ENCODE data around the gene SMG6.

DNA sequence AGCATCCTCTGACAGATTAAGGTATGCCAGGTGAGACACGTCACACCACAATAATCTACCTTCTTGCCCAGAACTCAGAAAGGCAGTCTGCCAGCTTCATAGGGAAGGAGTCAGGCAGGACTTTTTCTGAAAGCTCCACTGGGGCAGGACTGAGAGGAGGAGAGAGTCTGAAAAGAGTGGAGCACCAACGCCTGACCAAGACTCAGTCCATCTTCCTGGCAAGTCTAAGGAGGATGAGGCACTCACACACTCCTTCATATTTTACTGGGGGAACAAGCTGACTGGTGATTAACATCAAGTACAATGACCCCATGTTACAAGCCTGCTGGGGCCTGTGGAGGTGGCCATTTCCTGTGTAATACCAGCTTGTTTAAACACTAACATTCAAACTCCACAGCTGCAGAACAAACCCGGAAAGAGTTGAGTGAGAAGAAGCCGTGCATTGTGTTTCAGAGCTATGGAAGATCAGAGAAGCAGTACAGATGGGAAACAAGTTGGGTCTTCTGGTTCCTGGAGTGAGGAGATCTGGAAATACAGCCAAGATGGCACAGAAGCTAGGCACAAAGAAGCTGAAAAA is 126.3 kb downstream of the SMG6 start:
- TF ChIP-seq EZH2 (IDR thresholded peaks at IDR 0.05; ENCODE audit: borderline replicate concordance, insufficient read depth, low read depth, low read length, poor library complexity, severe bottlenecking) = no peak
- TF ChIP-seq, protein P1, sequence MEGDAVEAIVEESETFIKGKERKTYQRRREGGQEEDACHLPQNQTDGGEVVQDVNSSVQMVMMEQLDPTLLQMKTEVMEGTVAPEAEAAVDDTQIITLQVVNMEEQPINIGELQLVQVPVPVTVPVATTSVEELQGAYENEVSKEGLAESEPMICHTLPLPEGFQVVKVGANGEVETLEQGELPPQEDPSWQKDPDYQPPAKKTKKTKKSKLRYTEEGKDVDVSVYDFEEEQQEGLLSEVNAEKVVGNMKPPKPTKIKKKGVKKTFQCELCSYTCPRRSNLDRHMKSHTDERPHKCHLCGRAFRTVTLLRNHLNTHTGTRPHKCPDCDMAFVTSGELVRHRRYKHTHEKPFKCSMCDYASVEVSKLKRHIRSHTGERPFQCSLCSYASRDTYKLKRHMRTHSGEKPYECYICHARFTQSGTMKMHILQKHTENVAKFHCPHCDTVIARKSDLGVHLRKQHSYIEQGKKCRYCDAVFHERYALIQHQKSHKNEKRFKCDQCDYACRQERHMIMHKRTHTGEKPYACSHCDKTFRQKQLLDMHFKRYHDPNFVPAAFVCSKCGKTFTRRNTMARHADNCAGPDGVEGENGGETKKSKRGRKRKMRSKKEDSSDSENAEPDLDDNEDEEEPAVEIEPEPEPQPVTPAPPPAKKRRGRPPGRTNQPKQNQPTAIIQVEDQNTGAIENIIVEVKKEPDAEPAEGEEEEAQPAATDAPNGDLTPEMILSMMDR (IDR thresholded peaks at IDR 0.05) = no peak

Data from B cell (primary cell).